ENCODE measurements around the gene TRIM66.

DNA sequence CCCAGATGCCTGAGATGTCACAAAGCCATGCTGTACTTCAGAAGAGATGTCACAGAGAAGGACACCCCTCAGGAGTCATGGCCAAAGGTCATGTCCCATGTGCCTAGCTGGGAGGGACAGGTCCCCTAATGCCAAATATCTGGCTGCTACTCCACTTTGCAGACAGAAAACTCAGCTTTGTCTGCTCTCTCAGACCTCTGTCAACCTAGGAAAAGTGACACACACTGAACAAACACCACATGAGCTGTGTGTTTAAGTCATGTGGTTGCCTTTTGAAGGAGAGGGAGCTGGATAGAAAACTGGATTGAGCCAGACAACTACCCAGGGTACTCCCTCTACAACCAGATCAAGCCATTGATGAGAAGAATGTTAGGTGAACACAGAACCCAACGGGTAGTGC, 3.5 kb downstream of the TRIM66 start:
- TF ChIP-seq, protein P1, sequence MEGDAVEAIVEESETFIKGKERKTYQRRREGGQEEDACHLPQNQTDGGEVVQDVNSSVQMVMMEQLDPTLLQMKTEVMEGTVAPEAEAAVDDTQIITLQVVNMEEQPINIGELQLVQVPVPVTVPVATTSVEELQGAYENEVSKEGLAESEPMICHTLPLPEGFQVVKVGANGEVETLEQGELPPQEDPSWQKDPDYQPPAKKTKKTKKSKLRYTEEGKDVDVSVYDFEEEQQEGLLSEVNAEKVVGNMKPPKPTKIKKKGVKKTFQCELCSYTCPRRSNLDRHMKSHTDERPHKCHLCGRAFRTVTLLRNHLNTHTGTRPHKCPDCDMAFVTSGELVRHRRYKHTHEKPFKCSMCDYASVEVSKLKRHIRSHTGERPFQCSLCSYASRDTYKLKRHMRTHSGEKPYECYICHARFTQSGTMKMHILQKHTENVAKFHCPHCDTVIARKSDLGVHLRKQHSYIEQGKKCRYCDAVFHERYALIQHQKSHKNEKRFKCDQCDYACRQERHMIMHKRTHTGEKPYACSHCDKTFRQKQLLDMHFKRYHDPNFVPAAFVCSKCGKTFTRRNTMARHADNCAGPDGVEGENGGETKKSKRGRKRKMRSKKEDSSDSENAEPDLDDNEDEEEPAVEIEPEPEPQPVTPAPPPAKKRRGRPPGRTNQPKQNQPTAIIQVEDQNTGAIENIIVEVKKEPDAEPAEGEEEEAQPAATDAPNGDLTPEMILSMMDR (IDR thresholded peaks at IDR 0.05): no peak
- TF ChIP-seq POLR2A (IDR thresholded peaks at IDR 0.05): no peak

All from body of pancreas (tissue), 4 donors.